ENCODE data around the gene PTX4. TPM values are rescaled to one million over a fixed set of nuclear protein-coding genes. Genes with fewer than 3 reads are reported as not detected.

PTX4 gene
- total RNA-seq, 1 experiment from 2014 or later, result not detected

DNA sequence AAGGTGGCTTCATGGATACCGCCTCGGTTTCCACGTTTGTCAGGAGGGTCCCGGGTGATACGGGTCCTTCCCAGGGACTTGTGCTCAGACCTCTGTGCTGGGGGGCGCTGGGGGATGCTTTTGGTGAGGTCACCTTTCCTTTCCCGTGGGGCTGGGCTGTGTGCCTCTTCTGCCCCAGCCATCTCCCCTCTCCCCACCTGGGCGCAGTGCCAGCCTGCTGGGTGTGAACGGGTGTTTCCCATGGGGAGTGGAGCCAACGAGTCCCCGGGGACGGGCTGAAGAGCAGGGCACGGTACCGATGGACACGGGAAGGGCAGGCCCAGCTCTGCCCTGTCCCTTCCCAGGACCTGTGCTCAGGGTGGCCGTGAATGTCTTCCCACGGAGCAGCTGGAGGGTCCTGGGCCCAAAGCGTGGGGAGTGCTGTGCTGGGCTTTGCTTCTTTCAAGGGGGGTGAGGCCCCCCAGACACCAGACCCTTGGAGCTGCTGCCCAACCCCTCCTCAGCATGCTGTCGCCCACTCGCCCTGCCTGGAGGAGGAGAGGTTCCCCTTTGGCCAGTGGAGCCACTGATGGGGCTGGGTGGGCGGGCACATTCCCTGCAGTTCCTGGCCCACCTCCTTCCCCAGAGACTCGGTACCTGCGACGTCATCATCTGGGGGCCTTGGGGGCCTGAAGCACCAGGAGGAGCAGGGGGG lies 19.9 kb upstream of the PTX4 start:
- Mint-ChIP-seq H3K4me3 (ENCODE audit: unreplicated experiment) (no peak overlapping the region), H3K27ac (ENCODE audit: unreplicated experiment) (no peak overlapping the region), H3K36me3 (ENCODE audit: insufficient read depth, unreplicated experiment) (peaks cover 46% of the 10 kb centered on the region), H3K27me3 (ENCODE audit: insufficient read depth, unreplicated experiment) (no peaks in the 10 kb centered on the region), H3K4me1 (ENCODE audit: low read depth, unreplicated experiment) (no peaks in the 10 kb centered on the region), H3K9me3 (ENCODE audit: unreplicated experiment) (no peaks in the 10 kb centered on the region)
- TF ChIP-seq, protein P1, sequence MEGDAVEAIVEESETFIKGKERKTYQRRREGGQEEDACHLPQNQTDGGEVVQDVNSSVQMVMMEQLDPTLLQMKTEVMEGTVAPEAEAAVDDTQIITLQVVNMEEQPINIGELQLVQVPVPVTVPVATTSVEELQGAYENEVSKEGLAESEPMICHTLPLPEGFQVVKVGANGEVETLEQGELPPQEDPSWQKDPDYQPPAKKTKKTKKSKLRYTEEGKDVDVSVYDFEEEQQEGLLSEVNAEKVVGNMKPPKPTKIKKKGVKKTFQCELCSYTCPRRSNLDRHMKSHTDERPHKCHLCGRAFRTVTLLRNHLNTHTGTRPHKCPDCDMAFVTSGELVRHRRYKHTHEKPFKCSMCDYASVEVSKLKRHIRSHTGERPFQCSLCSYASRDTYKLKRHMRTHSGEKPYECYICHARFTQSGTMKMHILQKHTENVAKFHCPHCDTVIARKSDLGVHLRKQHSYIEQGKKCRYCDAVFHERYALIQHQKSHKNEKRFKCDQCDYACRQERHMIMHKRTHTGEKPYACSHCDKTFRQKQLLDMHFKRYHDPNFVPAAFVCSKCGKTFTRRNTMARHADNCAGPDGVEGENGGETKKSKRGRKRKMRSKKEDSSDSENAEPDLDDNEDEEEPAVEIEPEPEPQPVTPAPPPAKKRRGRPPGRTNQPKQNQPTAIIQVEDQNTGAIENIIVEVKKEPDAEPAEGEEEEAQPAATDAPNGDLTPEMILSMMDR (IDR thresholded peaks at IDR 0.05; ENCODE audit: insufficient read depth in 1 of 2, low read depth in 1 of 2, low read length in 1 of 2, severe bottlenecking in 1 of 2, unreplicated experiment in 1 of 2), result no peak
- no peaks in the 10 kb centered on the region for H3K4me1 ChIP-seq
- no TSS peak for BruUV-seq (replicated peaks)
- peaks cover 3% of the 10 kb centered on the region for H3K36me3 ChIP-seq (ENCODE audit: control insufficient read depth, insufficient read depth, low read length)
- H3K27me3 ChIP-seq (replicated peaks; ENCODE audit: control insufficient read depth, insufficient read depth, low read length), result no peaks in the 10 kb centered on the region
- no peak overlapping the region for H3K4me3 ChIP-seq (ENCODE audit: low read depth, low read length)
- DNase-seq, result no peak
- intact Hi-C loops (cut with micrococcal nuclease; ENCODE audit: unreplicated experiment), result no loop called here
- ChIA-PET CTCF (no interaction called here), POLR2A (no interaction called here)
- H3K9me3 ChIP-seq, result no peaks in the 10 kb centered on the region

DNA sequence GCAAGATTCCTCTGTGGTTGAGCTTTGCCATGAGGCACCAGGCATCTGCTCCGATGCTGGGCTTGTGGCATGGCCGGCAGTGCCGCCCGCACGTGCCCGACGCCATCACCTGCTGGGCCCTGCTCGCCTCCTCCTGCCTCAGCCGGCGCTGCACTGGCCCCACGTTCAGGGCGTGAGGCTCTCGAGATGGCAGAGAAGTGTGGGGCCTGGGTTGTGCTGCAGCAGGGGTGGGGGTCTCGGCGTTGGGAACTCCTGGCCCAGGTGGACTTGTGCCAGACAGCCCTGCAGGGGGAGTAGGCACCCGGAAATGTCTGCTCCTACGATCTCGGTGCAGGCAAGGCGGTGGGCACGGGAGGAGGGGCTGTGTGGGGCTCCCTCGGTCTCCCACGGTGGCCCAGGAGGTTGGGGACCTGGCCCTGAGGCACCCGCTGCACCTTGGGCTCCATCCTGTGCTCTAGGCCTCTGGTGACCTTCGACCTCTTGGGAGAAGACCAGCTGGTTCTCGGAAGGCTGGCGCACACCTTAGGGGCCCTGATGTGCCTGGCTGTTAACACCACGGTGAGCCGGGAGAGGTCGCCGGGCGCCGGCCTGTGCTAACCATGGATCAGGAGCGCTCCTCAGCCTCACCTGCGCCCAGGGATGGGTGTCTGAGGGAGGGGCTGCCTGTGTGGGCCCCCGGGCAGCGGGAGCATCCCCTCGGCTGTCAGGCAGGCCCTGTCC lies 17.9 kb upstream of the PTX4 start:
- Histone ChIP-seq H3K4me1 (no peaks in the 10 kb centered on the region), H3K36me3 (ENCODE audit: control insufficient read depth, insufficient read depth, low read length) (peaks cover 3% of the 10 kb centered on the region), H3K27me3 (replicated peaks; ENCODE audit: control insufficient read depth, insufficient read depth, low read length) (no peaks in the 10 kb centered on the region), H3K9me3 (no peaks in the 10 kb centered on the region), H3K4me3 (ENCODE audit: low read depth, low read length) (no peak overlapping the region)
- POLR2A ChIA-PET, result no interaction called here
- H3K27me3 Mint-ChIP-seq (ENCODE audit: insufficient read depth, unreplicated experiment), result no peaks in the 10 kb centered on the region
- H3K36me3 Mint-ChIP-seq (ENCODE audit: insufficient read depth, unreplicated experiment), result peaks cover 50% of the 10 kb centered on the region
- no peaks in the 10 kb centered on the region for H3K4me1 Mint-ChIP-seq (ENCODE audit: low read depth, unreplicated experiment)
- no peak overlapping the region for H3K27ac Mint-ChIP-seq (ENCODE audit: unreplicated experiment)
- no peak for DNase-seq
- no TSS peak for BruUV-seq (replicated peaks)
- CTCF ChIA-PET, result no interaction called here
- H3K9me3 Mint-ChIP-seq (ENCODE audit: unreplicated experiment), result no peaks in the 10 kb centered on the region
- TF ChIP-seq, protein P1 (IDR thresholded peaks at IDR 0.05; ENCODE audit: insufficient read depth in 1 of 2, low read depth in 1 of 2, low read length in 1 of 2, severe bottlenecking in 1 of 2, unreplicated experiment in 1 of 2), result no peak
- no peak overlapping the region for H3K4me3 Mint-ChIP-seq (ENCODE audit: unreplicated experiment)
- intact Hi-C loops (cut with micrococcal nuclease; ENCODE audit: unreplicated experiment), result no loop called here

DNA sequence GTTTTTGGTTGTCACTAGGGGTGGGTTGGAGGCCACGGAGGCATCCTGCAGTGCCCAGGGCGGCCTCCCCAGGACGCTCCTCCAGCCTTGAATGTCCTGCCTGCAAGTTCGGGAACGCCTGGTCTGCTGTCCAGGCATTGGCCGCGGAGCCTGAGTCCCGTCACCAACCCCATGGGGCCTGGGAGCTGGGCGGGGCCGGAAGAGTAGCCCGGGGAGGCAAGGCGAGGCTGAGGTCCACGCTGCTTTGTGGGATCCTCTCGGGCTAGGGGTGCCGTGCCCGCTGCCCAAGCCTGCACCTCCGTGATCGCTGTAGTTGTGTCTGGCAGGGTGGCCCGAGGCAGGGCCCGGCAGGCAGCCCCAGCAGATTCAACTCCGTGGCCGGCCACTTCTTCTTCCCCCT lies 17.2 kb upstream of the PTX4 start:
- TF ChIP-seq, protein P1 (IDR thresholded peaks at IDR 0.05; ENCODE audit: insufficient read depth in 1 of 2, low read depth in 1 of 2, low read length in 1 of 2, severe bottlenecking in 1 of 2, unreplicated experiment in 1 of 2), result no peak
- H3K27ac Mint-ChIP-seq (ENCODE audit: unreplicated experiment), result no peak overlapping the region
- ChIA-PET CTCF (no interaction called here), POLR2A (no interaction called here)
- peaks cover 44% of the 10 kb centered on the region for H3K36me3 Mint-ChIP-seq (ENCODE audit: insufficient read depth, unreplicated experiment)
- no peaks in the 10 kb centered on the region for H3K4me1 Mint-ChIP-seq (ENCODE audit: low read depth, unreplicated experiment)
- Histone ChIP-seq H3K36me3 (ENCODE audit: control insufficient read depth, insufficient read depth, low read length) (peaks cover 3% of the 10 kb centered on the region), H3K27me3 (replicated peaks; ENCODE audit: control insufficient read depth, insufficient read depth, low read length) (no peaks in the 10 kb centered on the region), H3K9me3 (no peaks in the 10 kb centered on the region), H3K4me3 (ENCODE audit: low read depth, low read length) (no peak overlapping the region), H3K4me1 (no peaks in the 10 kb centered on the region)
- intact Hi-C loops (cut with micrococcal nuclease; ENCODE audit: unreplicated experiment), result no loop called here
- BruUV-seq (replicated peaks), result no TSS peak
- H3K4me3 Mint-ChIP-seq (ENCODE audit: unreplicated experiment), result no peak overlapping the region
- H3K27me3 Mint-ChIP-seq (ENCODE audit: insufficient read depth, unreplicated experiment), result no peaks in the 10 kb centered on the region
- no peak for DNase-seq
- H3K9me3 Mint-ChIP-seq (ENCODE audit: unreplicated experiment), result no peaks in the 10 kb centered on the region
